ENCODE results near the gene SNPH. TPM values are rescaled to one million over a fixed set of nuclear protein-coding genes. Genes with fewer than 3 reads are reported as not detected.

The SNPH gene
- total RNA-seq, 1 experiment from 2014 or later, result 0.93 TPM

DNA sequence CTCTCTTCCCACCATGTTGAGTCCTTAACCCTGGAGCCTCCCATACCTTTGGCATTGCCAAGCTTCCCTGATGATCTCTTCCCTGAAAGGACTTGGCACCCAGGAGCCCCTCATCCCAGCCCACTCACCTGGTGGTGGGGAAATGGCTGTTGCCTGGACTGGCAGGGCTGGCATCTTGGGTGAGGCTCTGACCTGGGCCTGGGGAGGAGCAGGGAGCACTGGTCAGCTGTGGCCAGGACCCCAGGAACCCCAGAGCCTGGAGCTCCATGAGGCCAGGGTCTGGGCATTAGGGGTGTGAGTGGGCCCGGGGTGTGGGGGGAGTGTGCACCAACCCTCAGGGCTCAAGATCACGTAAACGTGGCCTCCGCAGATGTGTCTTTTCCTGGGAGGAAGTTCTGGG lies 53.4 kb downstream of the SNPH start:
- H3K9me3 ChIP-seq (ENCODE audit: low read length), result no peaks in the 10 kb centered on the region
- H3K4me3 ChIP-seq (ENCODE audit: low read length), result no peak overlapping the region
- no peak overlapping the region for H3K4me2 ChIP-seq (ENCODE audit: low read depth, low read length, poor library complexity, severe bottlenecking)
- no peaks in the 10 kb centered on the region for H4K20me1 ChIP-seq (ENCODE audit: insufficient read depth, low read depth, low read length)
- peaks cover 10% of the 10 kb centered on the region for H3K4me1 ChIP-seq (ENCODE audit: low read length)
- H3K9me2 ChIP-seq (replicated peaks; ENCODE audit: insufficient read depth, low read length), result no peaks in the 10 kb centered on the region
- H3K27ac ChIP-seq (ENCODE audit: low read length), result no peak overlapping the region
- H3K9ac ChIP-seq (ENCODE audit: low read length), result no peak overlapping the region
- no peaks in the 10 kb centered on the region for H3K27me3 ChIP-seq (ENCODE audit: low read length)
- no peaks in the 10 kb centered on the region for H3K79me2 ChIP-seq (ENCODE audit: low read length)
- H3K36me3 ChIP-seq (ENCODE audit: insufficient read depth, low read length), result no peaks in the 10 kb centered on the region
- no peak overlapping the region for H2AFZ ChIP-seq (ENCODE audit: low read length)
- no peak for DNase-seq

DNA sequence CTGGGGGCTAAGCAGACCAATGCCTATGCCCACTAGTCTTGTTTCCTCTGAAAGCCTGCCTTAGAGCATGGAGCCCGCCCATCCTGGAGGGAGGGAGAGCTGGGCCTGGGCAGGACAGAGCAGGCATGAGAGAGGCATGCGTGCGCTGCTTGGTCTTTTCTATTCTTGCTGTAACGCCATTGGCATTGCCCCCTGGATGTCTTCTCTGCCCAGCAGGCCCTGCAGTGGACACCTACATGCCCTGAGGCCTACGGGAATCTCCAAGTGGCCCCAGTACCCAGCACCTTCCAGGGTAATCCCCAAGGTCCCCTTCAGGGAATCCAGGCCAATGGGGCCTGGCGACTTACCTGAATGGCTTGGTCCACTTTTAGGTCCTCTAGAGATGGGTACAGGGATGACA lies 53.9 kb downstream of the SNPH start:
- H3K27ac ChIP-seq (ENCODE audit: low read length), result no peak overlapping the region
- no peaks in the 10 kb centered on the region for H3K9me2 ChIP-seq (replicated peaks; ENCODE audit: insufficient read depth, low read length)
- no peak overlapping the region for H3K4me2 ChIP-seq (ENCODE audit: low read depth, low read length, poor library complexity, severe bottlenecking)
- H3K79me2 ChIP-seq (ENCODE audit: low read length), result no peaks in the 10 kb centered on the region
- DNase-seq, result no peak
- no peak overlapping the region for H3K9ac ChIP-seq (ENCODE audit: low read length)
- H3K4me3 ChIP-seq (ENCODE audit: low read length), result no peak overlapping the region
- H3K4me1 ChIP-seq (ENCODE audit: low read length), result peaks cover 13% of the 10 kb centered on the region
- no peaks in the 10 kb centered on the region for H3K27me3 ChIP-seq (ENCODE audit: low read length)
- H4K20me1 ChIP-seq (ENCODE audit: insufficient read depth, low read depth, low read length), result no peaks in the 10 kb centered on the region
- H2AFZ ChIP-seq (ENCODE audit: low read length), result no peak overlapping the region
- H3K36me3 ChIP-seq (ENCODE audit: insufficient read depth, low read length), result no peaks in the 10 kb centered on the region
- no peaks in the 10 kb centered on the region for H3K9me3 ChIP-seq (ENCODE audit: low read length)

DNA sequence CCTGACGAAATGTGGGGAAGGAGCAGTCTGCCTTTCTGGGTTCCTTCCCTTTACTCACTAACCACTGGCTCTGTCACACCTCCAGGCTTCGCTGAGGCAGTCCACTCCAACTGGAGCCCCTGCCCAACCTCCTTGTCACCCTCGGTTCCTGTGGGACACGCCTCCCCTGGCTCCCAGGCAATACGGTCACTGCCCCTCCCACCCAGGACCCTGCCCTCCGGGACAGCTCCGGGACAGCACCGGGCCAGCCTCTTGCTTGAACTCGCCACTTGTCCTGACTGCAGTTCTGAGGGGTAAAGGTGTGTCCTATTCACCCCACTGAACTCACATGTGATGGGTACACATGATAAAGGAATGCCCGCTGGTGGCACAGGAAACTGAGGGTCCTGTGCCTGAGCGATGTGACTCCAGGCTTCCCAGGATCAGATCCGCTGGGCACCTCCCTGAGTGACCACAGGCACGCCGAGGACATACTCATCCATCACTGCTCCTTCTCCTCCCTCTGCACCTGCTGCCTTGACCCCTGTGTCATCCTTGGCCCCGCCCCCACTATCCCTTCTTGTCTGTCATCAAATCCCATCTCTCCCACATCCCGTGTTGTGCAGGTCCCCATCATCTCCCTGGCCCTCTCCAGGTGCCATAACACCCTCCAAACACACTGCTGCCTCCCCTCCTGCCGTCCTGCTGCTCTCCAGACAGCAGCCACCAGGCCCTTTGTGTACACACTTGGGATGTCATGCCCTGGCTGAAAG lies 55.0 kb downstream of the SNPH start:
- no peaks in the 10 kb centered on the region for H3K36me3 ChIP-seq (ENCODE audit: insufficient read depth, low read length)
- no peak for DNase-seq
- no peak overlapping the region for H3K4me3 ChIP-seq (ENCODE audit: low read length)
- H3K79me2 ChIP-seq (ENCODE audit: low read length), result peaks cover 9% of the 10 kb centered on the region
- H2AFZ ChIP-seq (ENCODE audit: low read length), result no peak overlapping the region
- H3K27me3 ChIP-seq (ENCODE audit: low read length), result no peaks in the 10 kb centered on the region
- no peak overlapping the region for H3K9ac ChIP-seq (ENCODE audit: low read length)
- no peaks in the 10 kb centered on the region for H3K9me2 ChIP-seq (replicated peaks; ENCODE audit: insufficient read depth, low read length)
- H3K27ac ChIP-seq (ENCODE audit: low read length), result no peak overlapping the region
- no peak overlapping the region for H3K4me2 ChIP-seq (ENCODE audit: low read depth, low read length, poor library complexity, severe bottlenecking)
- no peaks in the 10 kb centered on the region for H4K20me1 ChIP-seq (ENCODE audit: insufficient read depth, low read depth, low read length)
- no peaks in the 10 kb centered on the region for H3K9me3 ChIP-seq (ENCODE audit: low read length)
- H3K4me1 ChIP-seq (ENCODE audit: low read length), result peaks cover 16% of the 10 kb centered on the region

- Histone ChIP-seq H3K4me3 (ENCODE audit: low read length) (no peak overlapping the region), H3K9me3 (ENCODE audit: low read length) (no peaks in the 10 kb centered on the region), H3K27ac (ENCODE audit: low read length) (no peak overlapping the region), H3K4me2 (ENCODE audit: low read depth, low read length, poor library complexity, severe bottlenecking) (no peak overlapping the region), H3K9ac (ENCODE audit: low read length) (no peak overlapping the region), H2AFZ (ENCODE audit: low read length) (no peak overlapping the region), H3K79me2 (ENCODE audit: low read length) (peaks cover 14% of the 10 kb centered on the region), H3K36me3 (ENCODE audit: insufficient read depth, low read length) (no peaks in the 10 kb centered on the region), H3K4me1 (ENCODE audit: low read length) (peaks cover 21% of the 10 kb centered on the region), H4K20me1 (ENCODE audit: insufficient read depth, low read depth, low read length) (no peaks in the 10 kb centered on the region), H3K27me3 (ENCODE audit: low read length) (no peaks in the 10 kb centered on the region), H3K9me2 (replicated peaks; ENCODE audit: insufficient read depth, low read length) (no peaks in the 10 kb centered on the region)
- DNase-seq, result no peak
Measured at GRCh38 chr20:1321654-1321939, 55.5 kb downstream of the SNPH start.

GRCh38 chr20:1322511-1323245 lies 56.6 kb downstream of the SNPH start:
- Histone ChIP-seq H3K9ac (ENCODE audit: low read length) (no peak overlapping the region), H3K9me2 (replicated peaks; ENCODE audit: insufficient read depth, low read length) (no peaks in the 10 kb centered on the region), H3K36me3 (ENCODE audit: insufficient read depth, low read length) (no peaks in the 10 kb centered on the region), H3K4me2 (ENCODE audit: low read depth, low read length, poor library complexity, severe bottlenecking) (no peak overlapping the region), H3K79me2 (ENCODE audit: low read length) (peaks cover 25% of the 10 kb centered on the region), H4K20me1 (ENCODE audit: insufficient read depth, low read depth, low read length) (peaks cover 7% of the 10 kb centered on the region; the same call in 1 of the 2 replicates), H3K27ac (ENCODE audit: low read length) (no peak overlapping the region), H3K9me3 (ENCODE audit: low read length) (no peaks in the 10 kb centered on the region), H3K27me3 (ENCODE audit: low read length) (no peaks in the 10 kb centered on the region), H3K4me3 (ENCODE audit: low read length) (no peak overlapping the region), H3K4me1 (ENCODE audit: low read length) (peaks cover 29% of the 10 kb centered on the region), H2AFZ (ENCODE audit: low read length) (no peak overlapping the region)
- DNase-seq, result no peak

GRCh38 chr20:1323256-1323655 lies 57.2 kb downstream of the SNPH start:
- Histone ChIP-seq H3K9me3 (ENCODE audit: low read length) (no peaks in the 10 kb centered on the region), H3K4me2 (ENCODE audit: low read depth, low read length, poor library complexity, severe bottlenecking) (no peak overlapping the region), H2AFZ (ENCODE audit: low read length) (no peak overlapping the region), H3K4me3 (ENCODE audit: low read length) (no peak overlapping the region), H3K9me2 (replicated peaks; ENCODE audit: insufficient read depth, low read length) (no peaks in the 10 kb centered on the region), H4K20me1 (ENCODE audit: insufficient read depth, low read depth, low read length) (peaks cover 10% of the 10 kb centered on the region), H3K27ac (ENCODE audit: low read length) (no peak overlapping the region), H3K36me3 (ENCODE audit: insufficient read depth, low read length) (no peaks in the 10 kb centered on the region), H3K9ac (ENCODE audit: low read length) (no peak overlapping the region), H3K79me2 (ENCODE audit: low read length) (peaks cover 30% of the 10 kb centered on the region), H3K4me1 (ENCODE audit: low read length) (peaks cover 30% of the 10 kb centered on the region), H3K27me3 (ENCODE audit: low read length) (no peaks in the 10 kb centered on the region)
- DNase-seq, result no peak

DNA sequence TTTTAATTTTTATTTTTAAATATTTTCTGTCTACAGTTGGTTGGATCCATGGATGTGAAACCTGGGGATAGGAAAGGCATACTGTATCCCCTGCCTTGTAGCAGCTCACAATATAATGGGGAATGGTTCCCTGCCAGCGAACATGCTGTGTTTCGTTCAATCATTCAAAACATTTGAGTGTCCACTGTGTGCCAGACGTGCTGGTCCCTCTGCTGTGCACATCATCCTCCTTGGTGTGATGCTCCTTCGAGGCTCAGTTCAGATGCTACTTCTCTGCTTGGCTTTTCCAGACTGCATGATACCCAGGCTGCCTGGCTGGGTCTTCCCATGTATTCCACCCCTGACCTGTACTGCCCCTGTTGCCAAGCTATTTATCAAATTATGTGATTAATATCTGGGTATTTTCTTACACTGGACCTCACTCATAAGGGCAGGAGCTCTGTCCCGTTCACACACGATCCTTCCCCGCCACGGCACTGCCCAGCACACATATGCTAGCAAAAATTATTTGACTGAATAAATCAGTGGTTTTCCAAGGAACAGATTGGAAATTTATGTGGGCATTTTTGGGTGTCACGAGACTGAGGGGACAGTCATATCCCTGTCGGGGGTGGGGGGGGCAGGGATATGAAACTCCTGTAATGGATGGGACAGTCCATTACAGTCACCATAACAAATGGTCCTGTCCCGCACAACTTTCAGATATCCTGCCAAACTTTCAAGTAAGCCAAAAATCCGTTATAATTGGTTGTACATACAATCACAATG lies 57.9 kb downstream of the SNPH start:
- H3K27me3 ChIP-seq (ENCODE audit: low read length), result no peaks in the 10 kb centered on the region
- peak overlapping the region; percentile 87 for H3K4me2 ChIP-seq (ENCODE audit: low read depth, low read length, poor library complexity, severe bottlenecking)
- H3K4me1 ChIP-seq (ENCODE audit: low read length), result peaks cover 31% of the 10 kb centered on the region
- H2AFZ ChIP-seq (ENCODE audit: low read length), result no peak overlapping the region
- H3K9me3 ChIP-seq (ENCODE audit: low read length), result no peaks in the 10 kb centered on the region
- H3K79me2 ChIP-seq (ENCODE audit: low read length), result peaks cover 38% of the 10 kb centered on the region
- peak overlapping the region; percentile 92 for H3K4me3 ChIP-seq (ENCODE audit: low read length)
- DNase-seq, result no peak
- peaks cover 11% of the 10 kb centered on the region for H4K20me1 ChIP-seq (ENCODE audit: insufficient read depth, low read depth, low read length)
- no peaks in the 10 kb centered on the region for H3K36me3 ChIP-seq (ENCODE audit: insufficient read depth, low read length)
- no peaks in the 10 kb centered on the region for H3K9me2 ChIP-seq (replicated peaks; ENCODE audit: insufficient read depth, low read length)
- H3K9ac ChIP-seq (ENCODE audit: low read length), result peak overlapping the region; percentile 99
- H3K27ac ChIP-seq (ENCODE audit: low read length), result no peak overlapping the region

DNA sequence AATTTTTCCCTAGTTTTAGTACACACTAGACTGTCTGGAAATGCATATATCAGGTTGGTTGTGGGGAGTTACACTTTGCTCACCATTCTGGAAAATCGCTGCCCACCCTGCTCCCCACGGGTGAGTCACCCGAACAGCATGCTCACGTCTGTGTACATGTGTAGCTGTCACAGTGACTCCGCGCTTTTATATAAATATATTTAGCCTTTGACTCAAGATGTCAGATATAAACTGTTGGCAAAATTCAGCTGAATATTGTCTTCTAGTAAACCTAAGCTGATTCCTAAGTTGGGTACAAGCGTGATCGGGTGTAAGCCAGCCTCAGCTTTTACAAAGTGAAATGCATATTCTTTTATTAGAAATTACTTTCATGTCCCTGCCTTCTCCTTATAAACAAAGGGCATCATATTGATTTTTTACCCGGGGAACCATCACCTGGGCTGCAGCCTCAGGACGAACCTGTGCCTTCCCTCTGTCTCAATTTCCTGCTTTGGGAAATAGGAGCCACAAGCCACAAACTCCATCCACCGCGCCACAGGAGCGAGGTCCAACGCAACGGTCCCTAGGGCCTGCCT lies 58.6 kb downstream of the SNPH start:
- H3K9me3 ChIP-seq (ENCODE audit: low read length), result no peaks in the 10 kb centered on the region
- H3K4me3 ChIP-seq (ENCODE audit: low read length), result peak overlapping the region; percentile 92
- no peak overlapping the region for H3K27ac ChIP-seq (ENCODE audit: low read length)
- peaks cover 14% of the 10 kb centered on the region for H4K20me1 ChIP-seq (ENCODE audit: insufficient read depth, low read depth, low read length)
- H2AFZ ChIP-seq (ENCODE audit: low read length), result peak overlapping the region; percentile 83
- H3K4me2 ChIP-seq (ENCODE audit: low read depth, low read length, poor library complexity, severe bottlenecking), result peak overlapping the region; percentile 87
- no peaks in the 10 kb centered on the region for H3K36me3 ChIP-seq (ENCODE audit: insufficient read depth, low read length)
- H3K27me3 ChIP-seq (ENCODE audit: low read length), result no peaks in the 10 kb centered on the region
- DNase-seq, result no peak
- peaks cover 31% of the 10 kb centered on the region for H3K4me1 ChIP-seq (ENCODE audit: low read length)
- H3K9me2 ChIP-seq (replicated peaks; ENCODE audit: insufficient read depth, low read length), result no peaks in the 10 kb centered on the region
- peak overlapping the region; percentile 99 for H3K9ac ChIP-seq (ENCODE audit: low read length)
- H3K79me2 ChIP-seq (ENCODE audit: low read length), result peaks cover 45% of the 10 kb centered on the region

Data from Karpas-422 (cell line).